HepG2 (cell line): ENCODE results near the gene CNOT10. TPM values are rescaled to one million over a fixed set of nuclear protein-coding genes. Genes with fewer than 3 reads are reported as not detected.

Experiments used
- AHR ChIP-seq: IDR thresholded peaks from 2 replicates; pipeline ENCODE4 v1.6.1; 2018; ENCODE audit warnings: missing genetic modification reagents, missing compliant biosample characterization
- CEBPB ChIP-seq: IDR thresholded peaks from 2 replicates; pipeline ENCODE4 v1.6.1; 2011; ENCODE audit warnings: low read depth, low read length, improper control_type of control experiment, borderline replicate concordance
- HNF4A ChIP-seq: sonication (generic); formaldehyde crosslinking; IDR thresholded peaks from 2 replicates; pipeline ENCODE4 v1.4.0; 2020; ENCODE audit warnings: missing genetic modification reagents
- HOXA9 ChIP-seq: sonication (generic); formaldehyde crosslinking; IDR thresholded peaks from 2 replicates; pipeline ENCODE4 v1.8.1; 2022; ENCODE audit warnings: missing genetic modification reagents, mild to moderate bottlenecking, moderate library complexity, borderline replicate concordance
- HOXD1 ChIP-seq: sonication (generic); formaldehyde crosslinking; IDR thresholded peaks from 2 replicates; pipeline ENCODE4 v1.5.0; 2020; ENCODE audit warnings: missing genetic modification reagents
- MIER2 ChIP-seq: IDR thresholded peaks from 2 replicates; pipeline ENCODE4 v1.6.1; 2016; ENCODE audit warnings: missing biosample characterization, missing genetic modification reagents
- MTA1 ChIP-seq: sonication (generic); formaldehyde crosslinking; IDR thresholded peaks from 2 replicates; pipeline ENCODE4 v1.4.0; 2020; ENCODE audit warnings: missing genetic modification reagents, mild to moderate bottlenecking, borderline replicate concordance
- NFKBIZ ChIP-seq: IDR thresholded peaks from 2 replicates; pipeline ENCODE4 v1.6.1; 2018; ENCODE audit warnings: missing genetic modification reagents, missing compliant biosample characterization
- NKX3-1 ChIP-seq: sonication (generic); formaldehyde crosslinking; IDR thresholded peaks from 2 replicates; pipeline ENCODE4 v1.5.0; 2020; ENCODE audit warnings: missing genetic modification reagents
- NONO ChIP-seq, 2 experiments: fragments of 450-650 bp in 1 of 2; sonication (generic) in 1 of 2; formaldehyde crosslinking in 1 of 2; IDR thresholded peaks in 1 of 2; conservative IDR thresholded peaks in 1 of 2; 2 replicates each; pipeline versions ENCODE4 v1.6.1 to v1.8.0; 2017 to 2022; ENCODE audit warnings: mild to moderate bottlenecking in 1 of 2, missing genetic modification reagents in 1 of 2, moderate library complexity in 1 of 2
- PHF21A ChIP-seq: sonication (generic); formaldehyde crosslinking; IDR thresholded peaks from 2 replicates; pipeline ENCODE4 v1.5.0; 2020; ENCODE audit warnings: mild to moderate bottlenecking, missing genetic modification reagents
- RBFOX2 ChIP-seq: fragments of 200-400 bp; formaldehyde crosslinking; IDR thresholded peaks from 2 replicates; pipeline ENCODE4 v1.6.1; 2017; ENCODE audit warnings: low read depth, mild to moderate bottlenecking, low read length
- RBM39 ChIP-seq: fragments of 200-400 bp; formaldehyde crosslinking; IDR thresholded peaks from one replicate; pipeline ENCODE4 v1.6.1; 2018; ENCODE audit warnings: antibody characterized with exemption, mild to moderate bottlenecking, low read depth, low read length; ENCODE audit not compliant: poor library complexity, severe bottlenecking
- REXO4 ChIP-seq: sonication (generic); formaldehyde crosslinking; IDR thresholded peaks from 2 replicates; pipeline ENCODE4 v1.8.0; 2022; ENCODE audit warnings: missing genetic modification reagents, mild to moderate bottlenecking, borderline replicate concordance
- ZFX ChIP-seq: sonication (generic); formaldehyde crosslinking; IDR thresholded peaks from 2 replicates; pipeline ENCODE4 v1.4.0; 2020; ENCODE audit warnings: mild to moderate bottlenecking, low read depth, missing genetic modification reagents, moderate library complexity
- ZNF224 ChIP-seq: sonication (generic); formaldehyde crosslinking; IDR thresholded peaks from 2 replicates; pipeline ENCODE4 v1.5.0; 2020; ENCODE audit warnings: mild to moderate bottlenecking, missing genetic modification reagents
- ZNF33B ChIP-seq: sonication (generic); formaldehyde crosslinking; IDR thresholded peaks from 2 replicates; pipeline ENCODE4 v1.5.1; 2020; ENCODE audit warnings: mild to moderate bottlenecking, missing genetic modification reagents
- ZNF619 ChIP-seq: sonication (generic); formaldehyde crosslinking; IDR thresholded peaks from 2 replicates; pipeline ENCODE4 v1.4.0; 2020; ENCODE audit warnings: mild to moderate bottlenecking, missing genetic modification reagents
- ZNF746 ChIP-seq: sonication (generic); formaldehyde crosslinking; IDR thresholded peaks from 2 replicates; pipeline ENCODE4 v1.8.0; 2022; ENCODE audit warnings: mild to moderate bottlenecking, missing genetic modification reagents
- ZNF839 ChIP-seq: sonication (generic); formaldehyde crosslinking; IDR thresholded peaks from 2 replicates; pipeline ENCODE4 v1.4.0; 2020; ENCODE audit warnings: missing genetic modification reagents, mild to moderate bottlenecking, borderline replicate concordance
- ZNF841 ChIP-seq: sonication (generic); formaldehyde crosslinking; IDR thresholded peaks from 2 replicates; pipeline ENCODE4 v1.8.1; 2023; ENCODE audit warnings: missing genetic modification reagents, borderline replicate concordance
- polyA plus RNA-seq, 8 experiments: library from polyadenylated mRNA; depleted of rRNA in 3 of 8; stranded (reverse) in 7 of 8; unstranded in 1 of 8; fragments of >200 nt; fragmentation: Illumina TruSeq in 4 of 8; extraction: Trizol in 4 of 8; gene quantifications; 2 replicates each; pipeline versions ENCODE4 v1.2.1 to v1.2.3, GENCODE V29; 2011 to 2016; ENCODE audit warnings: low read depth in 4 of 8, missing spikeins in 1 of 8, mixed read lengths in 1 of 8; ENCODE audit not compliant: insufficient read depth in 1 of 8
- total RNA-seq, 5 experiments: library from RNA; depleted of rRNA; stranded (reverse); fragments of >200 nt; fragmentation: Illumina TruSeq; extraction: Trizol; gene quantifications; 2 replicates each; pipeline ENCODE4 v1.2.3, GENCODE V29; 2016; ENCODE audit warnings: low read depth in 1 of 5
- TF ChIP-seq, protein P1 (sequence below): IDR thresholded peaks from 2 replicates; pipeline ENCODE4 v1.6.1; 2016; ENCODE audit warnings: control low read depth
- TF ChIP-seq, protein P2 (sequence below): sonication (generic); formaldehyde crosslinking; IDR thresholded peaks from 2 replicates; pipeline ENCODE4 v1.5.1; 2020; ENCODE audit warnings: mild to moderate bottlenecking, missing genetic modification reagents, borderline replicate concordance
- TF ChIP-seq, protein P3 (sequence below): sonication (generic); formaldehyde crosslinking; IDR thresholded peaks from 2 replicates; pipeline ENCODE4 v1.4.0; 2020; ENCODE audit warnings: missing genetic modification reagents, mild to moderate bottlenecking, borderline replicate concordance
- TF ChIP-seq, protein P4 (sequence below): sonication (generic); formaldehyde crosslinking; IDR thresholded peaks from 2 replicates; pipeline ENCODE4 v1.8.0; 2022; ENCODE audit warnings: mild to moderate bottlenecking, missing genetic modification reagents, moderate library complexity

The CNOT10 gene
- total and polyA plus RNA-seq, 2 of the 13 experiments (the other 11 are each of a cell fraction or from before 2014, with no cell fraction given): 21.2 to 34.1 TPM

DNA sequence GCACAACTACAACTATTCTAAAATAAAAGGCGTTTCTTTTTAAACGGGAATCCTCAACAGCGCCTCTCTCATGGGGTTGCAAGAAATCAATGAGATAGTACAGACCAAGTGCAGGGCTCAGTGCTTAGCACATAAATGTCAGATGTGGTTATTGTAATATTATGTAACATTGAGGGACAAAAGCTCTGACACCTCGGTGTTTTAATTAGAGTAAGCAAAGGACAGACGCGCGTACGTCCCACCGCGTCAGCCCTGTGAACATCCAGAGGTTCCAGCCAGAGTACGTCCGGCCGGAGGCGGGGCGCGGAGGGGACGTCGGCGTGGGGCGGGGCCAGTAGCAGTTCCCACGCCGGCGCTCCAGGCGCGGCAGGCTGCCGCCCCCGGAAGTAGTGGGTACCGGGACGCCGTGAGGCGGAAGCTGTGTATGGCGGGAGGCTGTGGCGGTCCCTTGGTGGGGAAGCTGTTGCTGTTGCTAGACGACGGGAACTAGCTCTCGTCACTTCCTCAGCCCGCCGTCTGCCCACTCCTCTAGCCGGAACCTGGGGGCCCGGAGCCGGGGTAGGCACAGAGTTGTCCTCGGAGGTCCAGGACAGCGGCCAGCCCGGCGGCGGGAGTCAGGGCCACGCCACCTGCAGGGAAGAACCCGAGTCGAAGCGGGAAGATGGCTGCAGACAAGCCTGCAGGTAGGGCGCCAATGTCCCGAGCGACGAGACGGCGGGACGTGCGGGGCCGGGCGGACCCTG lies at the start of gene CNOT10 (continued):
- TF ChIP-seq ZNF841 (CRISPR knock-in tag) (no peak), HOXA9 (no peak), MIER2 (CRISPR knock-in tag) (0 out of 2 replicates have a peak, but pooled peaks have one; percentile 43), NFKBIZ (0 out of 2 replicates have a peak, but pooled peaks have one; percentile 39), RBFOX2 (peak; percentile 89), NONO (IDR thresholded peaks at IDR 0.05) (no peak), NONO (CRISPR knock-in tag; conservative IDR thresholded peaks at IDR 0.05) (peak; percentile 82), ZNF33B (0 out of 2 replicates have a peak, but pooled peaks have one; percentile 72), HOXD1 (no peak), AHR (no peak), ZNF746 (CRISPR knock-in tag) (peak; percentile 52; the same call in 1 of the 2 replicates), HNF4A (CRISPR knock-in tag) (peak; percentile 31), MTA1 (CRISPR knock-in tag) (peak; percentile 71; the same call in 1 of the 2 replicates), PHF21A (CRISPR knock-in tag) (peak; percentile 86), ZNF839 (CRISPR knock-in tag) (no peak), ZFX (CRISPR knock-in tag) (peak; percentile 72; the same call in 1 of the 2 replicates), RBM39 (peak; percentile 82), ZNF224 (peak; percentile 65; the same call in 1 of the 2 replicates), ZNF619 (CRISPR knock-in tag) (no peak), NKX3-1 (peak; percentile 86; the same call in 1 of the 2 replicates), REXO4 (CRISPR knock-in tag) (no peak), CEBPB (no peak)
- TF ChIP-seq, protein P1, sequence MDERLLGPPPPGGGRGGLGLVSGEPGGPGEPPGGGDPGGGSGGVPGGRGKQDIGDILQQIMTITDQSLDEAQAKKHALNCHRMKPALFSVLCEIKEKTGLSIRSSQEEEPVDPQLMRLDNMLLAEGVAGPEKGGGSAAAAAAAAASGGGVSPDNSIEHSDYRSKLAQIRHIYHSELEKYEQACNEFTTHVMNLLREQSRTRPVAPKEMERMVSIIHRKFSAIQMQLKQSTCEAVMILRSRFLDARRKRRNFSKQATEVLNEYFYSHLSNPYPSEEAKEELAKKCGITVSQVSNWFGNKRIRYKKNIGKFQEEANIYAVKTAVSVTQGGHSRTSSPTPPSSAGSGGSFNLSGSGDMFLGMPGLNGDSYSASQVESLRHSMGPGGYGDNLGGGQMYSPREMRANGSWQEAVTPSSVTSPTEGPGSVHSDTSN (CRISPR knock-in tag): no peak
- TF ChIP-seq, protein P2, sequence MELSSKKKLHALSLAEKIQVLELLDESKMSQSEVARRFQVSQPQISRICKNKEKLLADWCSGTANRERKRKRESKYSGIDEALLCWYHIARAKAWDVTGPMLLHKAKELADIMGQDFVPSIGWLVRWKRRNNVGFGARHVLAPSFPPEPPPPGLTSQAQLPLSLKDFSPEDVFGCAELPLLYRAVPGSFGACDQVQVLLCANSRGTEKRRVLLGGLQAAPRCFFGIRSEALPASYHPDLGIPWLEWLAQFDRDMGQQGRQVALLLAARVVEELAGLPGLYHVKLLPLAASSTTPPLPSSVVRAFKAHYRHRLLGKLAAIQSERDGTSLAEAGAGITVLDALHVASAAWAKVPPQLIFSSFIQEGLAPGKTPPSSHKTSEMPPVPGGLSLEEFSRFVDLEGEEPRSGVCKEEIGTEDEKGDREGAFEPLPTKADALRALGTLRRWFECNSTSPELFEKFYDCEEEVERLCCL (CRISPR knock-in tag): peak; percentile 87; the same call in 1 of the 2 replicates
- TF ChIP-seq, protein P3, sequence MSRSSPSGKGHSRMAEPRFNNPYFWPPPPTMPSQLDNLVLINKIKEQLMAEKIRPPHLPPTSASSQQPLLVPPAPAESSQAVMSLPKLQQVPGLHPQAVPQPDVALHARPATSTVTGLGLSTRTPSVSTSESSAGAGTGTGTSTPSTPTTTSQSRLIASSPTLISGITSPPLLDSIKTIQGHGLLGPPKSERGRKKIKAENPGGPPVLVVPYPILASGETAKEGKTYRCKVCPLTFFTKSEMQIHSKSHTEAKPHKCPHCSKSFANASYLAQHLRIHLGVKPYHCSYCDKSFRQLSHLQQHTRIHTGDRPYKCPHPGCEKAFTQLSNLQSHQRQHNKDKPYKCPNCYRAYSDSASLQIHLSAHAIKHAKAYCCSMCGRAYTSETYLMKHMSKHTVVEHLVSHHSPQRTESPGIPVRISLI (CRISPR knock-in tag): peak; percentile 47; the same call in 1 of the 2 replicates
- TF ChIP-seq, protein P4, sequence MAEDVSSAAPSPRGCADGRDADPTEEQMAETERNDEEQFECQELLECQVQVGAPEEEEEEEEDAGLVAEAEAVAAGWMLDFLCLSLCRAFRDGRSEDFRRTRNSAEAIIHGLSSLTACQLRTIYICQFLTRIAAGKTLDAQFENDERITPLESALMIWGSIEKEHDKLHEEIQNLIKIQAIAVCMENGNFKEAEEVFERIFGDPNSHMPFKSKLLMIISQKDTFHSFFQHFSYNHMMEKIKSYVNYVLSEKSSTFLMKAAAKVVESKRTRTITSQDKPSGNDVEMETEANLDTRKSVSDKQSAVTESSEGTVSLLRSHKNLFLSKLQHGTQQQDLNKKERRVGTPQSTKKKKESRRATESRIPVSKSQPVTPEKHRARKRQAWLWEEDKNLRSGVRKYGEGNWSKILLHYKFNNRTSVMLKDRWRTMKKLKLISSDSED (CRISPR knock-in tag): no peak
